ENCODE data around the gene GABRG3. TPM values are rescaled to one million over a fixed set of nuclear protein-coding genes. Genes with fewer than 3 reads are reported as not detected.

Gene GABRG3
- total and polyA plus RNA-seq, 2 of the 4 experiments (the other 2 are of a cell fraction) = not detected

- no peak overlapping the region for H3K18ac ChIP-seq (ENCODE audit: low read depth, low read length)
- H4K20me1 ChIP-seq (ENCODE audit: insufficient read depth, low read length) = no peaks in the 10 kb centered on the region
- 33% methylated on average over 1 of the region's 3 CpGs; no CpG with 5 or more reads in 1 of the 2 experiments for WGBS, 2 experiments (ENCODE audit: extremely low coverage in 2 of 2, insufficient read length in 1 of 2)
- H4K5ac ChIP-seq (ENCODE audit: low read depth, low read length) = no peak overlapping the region
- no peaks in the 10 kb centered on the region for H3K9me1 ChIP-seq (ENCODE audit: insufficient read depth, low read length)
- H3K9ac ChIP-seq (ENCODE audit: low read depth, low read length) = no peak overlapping the region
- H4K8ac ChIP-seq (ENCODE audit: low read depth in 2 of 2, low read length in 2 of 2) = no peak overlapping the region
- H2AK5ac ChIP-seq (ENCODE audit: low read depth, low read length) = no peak overlapping the region
- DNase-seq (no peak), ATAC-seq (ENCODE audit: low read depth) (no peak)
- no peak for TF ChIP-seq POLR2A (IDR thresholded peaks at IDR 0.05; ENCODE audit: low read depth, low read length)
- no peak for TF ChIP-seq CEBPB (IDR thresholded peaks at IDR 0.05; ENCODE audit: low read depth, low read length)
- TF ChIP-seq SMC3 (IDR thresholded peaks at IDR 0.05; ENCODE audit: low read depth, low read length) = no peak
- TF ChIP-seq, protein P1, sequence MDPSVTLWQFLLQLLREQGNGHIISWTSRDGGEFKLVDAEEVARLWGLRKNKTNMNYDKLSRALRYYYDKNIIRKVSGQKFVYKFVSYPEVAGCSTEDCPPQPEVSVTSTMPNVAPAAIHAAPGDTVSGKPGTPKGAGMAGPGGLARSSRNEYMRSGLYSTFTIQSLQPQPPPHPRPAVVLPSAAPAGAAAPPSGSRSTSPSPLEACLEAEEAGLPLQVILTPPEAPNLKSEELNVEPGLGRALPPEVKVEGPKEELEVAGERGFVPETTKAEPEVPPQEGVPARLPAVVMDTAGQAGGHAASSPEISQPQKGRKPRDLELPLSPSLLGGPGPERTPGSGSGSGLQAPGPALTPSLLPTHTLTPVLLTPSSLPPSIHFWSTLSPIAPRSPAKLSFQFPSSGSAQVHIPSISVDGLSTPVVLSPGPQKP (IDR thresholded peaks at IDR 0.05; ENCODE audit: borderline replicate concordance, low read depth, low read length) = no peak
- TF ChIP-seq BHLHE40 (IDR thresholded peaks at IDR 0.05; ENCODE audit: low read depth, low read length) = no peak
- TF ChIP-seq, protein P2, sequence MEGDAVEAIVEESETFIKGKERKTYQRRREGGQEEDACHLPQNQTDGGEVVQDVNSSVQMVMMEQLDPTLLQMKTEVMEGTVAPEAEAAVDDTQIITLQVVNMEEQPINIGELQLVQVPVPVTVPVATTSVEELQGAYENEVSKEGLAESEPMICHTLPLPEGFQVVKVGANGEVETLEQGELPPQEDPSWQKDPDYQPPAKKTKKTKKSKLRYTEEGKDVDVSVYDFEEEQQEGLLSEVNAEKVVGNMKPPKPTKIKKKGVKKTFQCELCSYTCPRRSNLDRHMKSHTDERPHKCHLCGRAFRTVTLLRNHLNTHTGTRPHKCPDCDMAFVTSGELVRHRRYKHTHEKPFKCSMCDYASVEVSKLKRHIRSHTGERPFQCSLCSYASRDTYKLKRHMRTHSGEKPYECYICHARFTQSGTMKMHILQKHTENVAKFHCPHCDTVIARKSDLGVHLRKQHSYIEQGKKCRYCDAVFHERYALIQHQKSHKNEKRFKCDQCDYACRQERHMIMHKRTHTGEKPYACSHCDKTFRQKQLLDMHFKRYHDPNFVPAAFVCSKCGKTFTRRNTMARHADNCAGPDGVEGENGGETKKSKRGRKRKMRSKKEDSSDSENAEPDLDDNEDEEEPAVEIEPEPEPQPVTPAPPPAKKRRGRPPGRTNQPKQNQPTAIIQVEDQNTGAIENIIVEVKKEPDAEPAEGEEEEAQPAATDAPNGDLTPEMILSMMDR (conservative IDR thresholded peaks at IDR 0.05; ENCODE audit: low read depth, low read length) = no peak
- no peak for TF ChIP-seq USF2 (IDR thresholded peaks at IDR 0.05; ENCODE audit: low read depth, low read length)
- no peak for TF ChIP-seq MAZ (IDR thresholded peaks at IDR 0.05; ENCODE audit: borderline replicate concordance, low read depth, low read length)
- no peak for TF ChIP-seq RAD21 (IDR thresholded peaks at IDR 0.05; ENCODE audit: low read length)
- TF ChIP-seq RFX5 (IDR thresholded peaks at IDR 0.05; ENCODE audit: low read depth, low read length) = no peak
- no peak for TF ChIP-seq NFE2L2 (IDR thresholded peaks at IDR 0.05; ENCODE audit: low read depth, low read length)
- no peak for TF ChIP-seq CHD1 (IDR thresholded peaks at IDR 0.05; ENCODE audit: low read depth, low read length)
- TF ChIP-seq FOS (IDR thresholded peaks at IDR 0.05; ENCODE audit: low read depth, low read length) = no peak
- TF ChIP-seq RCOR1 (IDR thresholded peaks at IDR 0.05; ENCODE audit: insufficient replicate concordance, low read length) = no peak
- no peak for TF ChIP-seq MAFK (IDR thresholded peaks at IDR 0.05; ENCODE audit: low read depth, low read length)
- no peak for TF ChIP-seq MXI1 (IDR thresholded peaks at IDR 0.05; ENCODE audit: borderline replicate concordance, low read depth, low read length)
- dilution Hi-C loops (cut with HindIII; ENCODE audit: low sequenced_read_pairs, unreplicated experiment) (no loop called here), intact Hi-C loops (cut with micrococcal nuclease) (no loop called here), in situ Hi-C loops (cut with MboI; ENCODE audit: low sequenced_read_pairs) (no loop called here)
- H3K27me3 ChIP-seq (ENCODE audit: control insufficient read depth, insufficient read depth, low read length) = no peaks in the 10 kb centered on the region
- H2BK15ac ChIP-seq (ENCODE audit: low read depth, low read length) = no peak overlapping the region
- H3K4me1 ChIP-seq (ENCODE audit: control insufficient read depth, insufficient read depth, low read length) = no peaks in the 10 kb centered on the region
- no peak overlapping the region for H2BK20ac ChIP-seq (ENCODE audit: low read depth, low read length)
- no TSS peak for BruUV-seq (replicated peaks)
- no peak overlapping the region for H4K91ac ChIP-seq (ENCODE audit: insufficient read depth, low read depth, low read length)
- H2AFZ ChIP-seq (replicated peaks; ENCODE audit: low read length, poor library complexity) = no peak overlapping the region
- POLR2A ChIA-PET (ENCODE audit: unreplicated experiment) = no interaction called here
- no peak overlapping the region for H3K27ac ChIP-seq (ENCODE audit: insufficient read depth, low read length)
- H3K4me3 ChIP-seq (ENCODE audit: insufficient read depth, low read depth, low read length) = no peak overlapping the region
- H2BK120ac ChIP-seq (ENCODE audit: low read depth, low read length) = no peak overlapping the region
- no peaks in the 10 kb centered on the region for H3K79me1 ChIP-seq (ENCODE audit: low read depth in 1 of 2, low read length in 2 of 2)
- H2AK9ac ChIP-seq (replicated peaks; ENCODE audit: low read depth, low read length, poor library complexity) = no peak overlapping the region
- H3K36me3 ChIP-seq (ENCODE audit: control insufficient read depth, insufficient read depth, low read length) = no peaks in the 10 kb centered on the region
- no peak overlapping the region for H3K23ac ChIP-seq (ENCODE audit: low read depth, low read length)
- no peak overlapping the region for H3K14ac ChIP-seq (replicated peaks; ENCODE audit: low read depth, low read length)
- CTCF ChIA-PET = no interaction called here
- peaks cover 14% of the 10 kb centered on the region for H3K9me3 ChIP-seq (ENCODE audit: control insufficient read depth, insufficient read depth, low read length)
- H3K4me2 ChIP-seq (ENCODE audit: low read depth, low read length) = no peak overlapping the region
- H2BK5ac ChIP-seq (ENCODE audit: low read depth, low read length, poor library complexity, severe bottlenecking) = no peak overlapping the region
- H3K56ac ChIP-seq (ENCODE audit: extremely low read depth, insufficient read depth, low read length) = no peak overlapping the region
- no peak overlapping the region for H3K4ac ChIP-seq (ENCODE audit: low read depth, low read length)
Measured at GRCh38 chr15:27485265-27485664, 514.3 kb downstream of the GABRG3 start.

Measured in IMR-90 (cell line).